CD4-positive, alpha-beta T cell treated with Interferon alpha-2 for 1 hour (primary cell): ENCODE data around the gene PDIA5.
"Not testable (repeated sequence)": the region's sequence is repeated elsewhere in the genome, so short reads cannot be mapped to it uniquely, and the experiment has no call there.

Experiments
- DNase-seq, 2 donors: peaks; one replicate each; pipeline ENCODE4 v3.0.0-alpha.2; 2020 to 2022

The PDIA5 gene

GRCh38 chr3:123094516-123095313, 27.9 kb downstream of the PDIA5 start:
- DNase-seq: no peak

GRCh38 chr3:123096126-123096525, 29.3 kb downstream of the PDIA5 start:
- no peak for DNase-seq

- DNase-seq: no peak
Observed at GRCh38 chr3:123096731-123097130, 29.9 kb downstream of the PDIA5 start.

GRCh38 chr3:123098426-123099330, 31.9 kb downstream of the PDIA5 start:
- DNase-seq: no peak

- no peak for DNase-seq
Observed at GRCh38 chr3:123099331-123100192, 32.7 kb downstream of the PDIA5 start.

- no peak for DNase-seq
Observed at GRCh38 chr3:123100193-123100776, 33.5 kb downstream of the PDIA5 start.

- DNase-seq: no peak
Observed at GRCh38 chr3:123102249-123102648, 35.4 kb downstream of the PDIA5 start.

- DNase-seq: no peak
Observed at GRCh38 chr3:123102826-123103225, 36.0 kb downstream of the PDIA5 start.

- no peak for DNase-seq
Observed at GRCh38 chr3:123104550-123104949, 37.7 kb downstream of the PDIA5 start.

- peak in 1 of 2 donors; percentile 59 for DNase-seq
Observed at GRCh38 chr3:123105201-123106189, 38.7 kb downstream of the PDIA5 start.

GRCh38 chr3:123110282-123110975, 43.6 kb downstream of the PDIA5 start:
- no peak for DNase-seq

- no peak for DNase-seq
Observed at GRCh38 chr3:123110976-123111615, 44.3 kb downstream of the PDIA5 start.

- DNase-seq: no peak
Observed at GRCh38 chr3:123111640-123112039, 44.8 kb downstream of the PDIA5 start.

GRCh38 chr3:123112232-123112631, 45.4 kb downstream of the PDIA5 start:
- no peak for DNase-seq

- DNase-seq: not testable (repeated sequence)
Observed at GRCh38 chr3:123112656-123113055, 45.8 kb downstream of the PDIA5 start.

GRCh38 chr3:123113889-123114450, 47.1 kb downstream of the PDIA5 start:
- no peak for DNase-seq

GRCh38 chr3:123116116-123116515, 49.3 kb downstream of the PDIA5 start:
- no peak for DNase-seq

GRCh38 chr3:123119388-123119787, 52.6 kb downstream of the PDIA5 start:
- DNase-seq: no peak

- DNase-seq: no peak
Observed at GRCh38 chr3:123119802-123120201, 53.0 kb downstream of the PDIA5 start.

GRCh38 chr3:123120573-123120972, 53.7 kb downstream of the PDIA5 start:
- DNase-seq: no peak
